IMR-90 (cell line): ENCODE measurements around the gene TMEM135. TPM values are rescaled to one million over a fixed set of nuclear protein-coding genes. Genes with fewer than 3 reads are reported as not detected.
A peak's percentile ranks its signal among the peaks of the same experiment; 100 is the strongest.

Experiments used
- ATAC-seq: fragments of 200-7000 bp; cut with Tn5 transposase; 2 replicates; pipeline ENCODE4 v1.9.1; 2020; ENCODE audit warnings: low read depth, mild to moderate bottlenecking, moderate library complexity
- BruUV-seq: library from RNA; stranded (reverse); fragments of 400-500 nt; replicated peaks from 2 replicates; lab custom pipeline; 2021; lab: Mats Ljungman, UMichigan
- CTCF ChIA-PET: fragments of 300-600 bp; formaldehyde crosslinking; extraction: SDS; loops from one replicate; lab custom pipeline; 2021; ENCODE audit warnings: antibody characterized with exemption; lab: Yijun Ruan, JAX
- POLR2A ChIA-PET: fragments of 300-600 bp; sonication (Branson Sonifier 250); formaldehyde crosslinking; loops from one replicate; lab custom pipeline; 2022; ENCODE audit warnings: antibody characterized with exemption; ENCODE audit not compliant: unreplicated experiment; lab: Charles Lee
- DNase-seq: peaks from one replicate; pipeline ENCODE4 v3.0.0; 2013
- H2AFZ ChIP-seq: replicated peaks from 2 replicates; pipeline ENCODE3; 2013; ENCODE audit warnings: low read length, mild to moderate bottlenecking; ENCODE audit not compliant: poor library complexity
- H2AK5ac ChIP-seq: 2 replicates; pipeline ENCODE4 v1.6.1; 2013; ENCODE audit warnings: low read depth, low read length, inconsistent platforms
- H2AK9ac ChIP-seq: replicated peaks from 2 replicates; pipeline ENCODE3; 2013; ENCODE audit warnings: mild to moderate bottlenecking, low read depth, low read length, moderate library complexity; ENCODE audit not compliant: poor library complexity
- H2BK120ac ChIP-seq: 2 replicates; pipeline ENCODE4 v1.6.1; 2013; ENCODE audit warnings: low read depth, low read length, inconsistent platforms
- H2BK15ac ChIP-seq: 3 replicates; pipeline ENCODE4 v1.6.1; 2013; ENCODE audit warnings: low read depth, low read length, inconsistent platforms
- H2BK20ac ChIP-seq: 2 replicates; pipeline ENCODE4 v1.6.1; 2013; ENCODE audit warnings: low read depth, mild to moderate bottlenecking, inconsistent platforms, low read length, moderate library complexity
- H2BK5ac ChIP-seq: 2 replicates; pipeline ENCODE4 v1.6.1; 2013; ENCODE audit warnings: mild to moderate bottlenecking, low read depth, low read length, inconsistent platforms; ENCODE audit not compliant: poor library complexity, severe bottlenecking
- H3K14ac ChIP-seq: replicated peaks from 2 replicates; pipeline ENCODE4 v1.6.1; 2013; ENCODE audit warnings: low read depth, low read length, inconsistent platforms
- H3K18ac ChIP-seq: 2 replicates; pipeline ENCODE4 v1.6.1; 2013; ENCODE audit warnings: low read depth, low read length, control low read depth
- H3K23ac ChIP-seq: 2 replicates; pipeline ENCODE4 v1.6.1; 2013; ENCODE audit warnings: low read depth, low read length, inconsistent platforms
- H3K27ac ChIP-seq: 2 replicates; pipeline ENCODE4 v1.5.1; 2013; ENCODE audit warnings: mild to moderate bottlenecking, control low read depth, low read length; ENCODE audit not compliant: insufficient read depth
- H3K27me3 ChIP-seq: 2 replicates; pipeline ENCODE4 v1.6.1; 2013; ENCODE audit warnings: low read length; ENCODE audit not compliant: control insufficient read depth, insufficient read depth
- H3K36me3 ChIP-seq: 2 replicates; pipeline ENCODE4 v1.6.1; 2013; ENCODE audit warnings: low read length, mixed read lengths; ENCODE audit not compliant: control insufficient read depth, insufficient read depth
- H3K4ac ChIP-seq: 2 replicates; pipeline ENCODE4 v1.6.1; 2013; ENCODE audit warnings: low read depth, low read length, inconsistent platforms
- H3K4me1 ChIP-seq: 2 replicates; pipeline ENCODE4 v1.6.1; 2013; ENCODE audit warnings: low read length, mixed read lengths; ENCODE audit not compliant: control insufficient read depth, insufficient read depth
- H3K4me2 ChIP-seq: 2 replicates; pipeline ENCODE4 v1.6.1; 2013; ENCODE audit warnings: low read depth, mild to moderate bottlenecking, control low read depth, low read length, moderate library complexity
- H3K4me3 ChIP-seq: 2 replicates; pipeline ENCODE4 v1.5.1; 2013; ENCODE audit warnings: low read depth, mild to moderate bottlenecking, control low read depth, low read length, moderate library complexity; ENCODE audit not compliant: insufficient read depth
- H3K56ac ChIP-seq: 2 replicates; pipeline ENCODE4 v1.6.1; 2013; ENCODE audit warnings: low read length, inconsistent platforms; ENCODE audit not compliant: insufficient read depth; ENCODE audit errors: extremely low read depth
- H3K79me1 ChIP-seq, 2 experiments: 2 replicates each; pipeline ENCODE4 v1.6.1; 2013; ENCODE audit warnings: low read length in 2 of 2, inconsistent platforms in 1 of 2, low read depth in 1 of 2
- H3K9ac ChIP-seq: 2 replicates; pipeline ENCODE4 v1.6.1; 2013; ENCODE audit warnings: low read depth, low read length, control low read depth
- H3K9me1 ChIP-seq: 2 replicates; pipeline ENCODE4 v1.6.1; 2013; ENCODE audit warnings: low read length, inconsistent platforms; ENCODE audit not compliant: insufficient read depth
- H3K9me3 ChIP-seq: 2 replicates; pipeline ENCODE4 v1.6.1; 2013; ENCODE audit warnings: low read length; ENCODE audit not compliant: control insufficient read depth, insufficient read depth
- H4K20me1 ChIP-seq: 2 replicates; pipeline ENCODE4 v1.6.1; 2013; ENCODE audit warnings: low read length, inconsistent platforms; ENCODE audit not compliant: insufficient read depth
- H4K5ac ChIP-seq: 2 replicates; pipeline ENCODE4 v1.6.1; 2013; ENCODE audit warnings: mild to moderate bottlenecking, low read depth, low read length, control low read depth
- H4K8ac ChIP-seq, 2 experiments: 2 replicates each; pipeline ENCODE4 v1.6.1; 2013; ENCODE audit warnings: low read depth in 2 of 2, low read length in 2 of 2, control low read depth in 1 of 2, inconsistent platforms in 1 of 2
- H4K91ac ChIP-seq: 2 replicates; pipeline ENCODE4 v1.6.1; 2013; ENCODE audit warnings: low read depth, low read length, inconsistent platforms; ENCODE audit not compliant: insufficient read depth
- CEBPB ChIP-seq: IDR thresholded peaks from 2 replicates; pipeline ENCODE4 v1.6.1; 2012; ENCODE audit warnings: low read depth, low read length, improper control_type of control experiment
- CHD1 ChIP-seq: IDR thresholded peaks from 2 replicates; pipeline ENCODE4 v1.6.1; 2012; ENCODE audit warnings: low read depth, low read length, improper control_type of control experiment
- WGBS, 2 experiments: methylation state at CpG; one replicate each; pipeline versions ENCODE4 v1.1.5 to v1.1.7; 2013; ENCODE audit warnings: missing lambda C conversion rate in 2 of 2; ENCODE audit not compliant: insufficient read length in 1 of 2; ENCODE audit errors: extremely low coverage in 2 of 2; 5-methylcytosine and 5-hydroxymethylcytosine counted together
- dilution Hi-C: fragments of 300-500 bp; cut with HindIII; formaldehyde crosslinking; loops from one replicate; pipeline ENCODE4 v1.14.3; 2018; ENCODE audit warnings: low sequenced_read_pairs; ENCODE audit not compliant: unreplicated experiment
- in situ Hi-C: fragments of 300-500 bp; cut with MboI; formaldehyde crosslinking; loops from 3 replicates; pipeline ENCODE4 v1.14.3; 2019; ENCODE audit warnings: low sequenced_read_pairs, inconsistent platforms, mixed read lengths
- intact Hi-C: fragments of 100-400 bp; cut with micrococcal nuclease; formaldehyde crosslinking; loops from 2 replicates; pipeline ENCODE4 v1.10.0; 2022
- polyA plus RNA-seq, 3 experiments: library from polyadenylated mRNA; depleted of rRNA; stranded (reverse); fragments of >200 nt; gene quantifications; 2 replicates each; pipeline ENCODE4 v1.2.3, GENCODE V29; 2012; ENCODE audit warnings: low replicate concordance in 1 of 3
- total RNA-seq: library from RNA; depleted of rRNA; stranded (reverse); fragments of >200 nt; gene quantifications from 2 replicates; pipeline ENCODE4 v1.2.3, GENCODE V29; 2012

Gene TMEM135
- total and polyA plus RNA-seq, 2 of the 4 experiments (the other 2 are of a cell fraction), result 3.9 to 5.9 TPM

GRCh38 chr11:87263264-87263838 lies 225.6 kb downstream of the TMEM135 start:
- 0 out of 2 replicates have a peak, but pooled peaks cover 2% of the 10 kb centered on the region for H3K4me1 ChIP-seq
- TF ChIP-seq CEBPB (peak; percentile 43), CHD1 (no peak)
- in situ Hi-C loops, result no loop called here
- no peak overlapping the region for H3K4me2 ChIP-seq
- H3K4me3 ChIP-seq, result no peak overlapping the region
- ATAC-seq (no peak), DNase-seq (no peak)
- ChIA-PET CTCF (interaction anchor here (0.5 kb wide), 1 partner anchor 102 kb away, joined by 3 read pairs; no protein-coding TSS in a partner anchor), POLR2A (interaction anchor here (0.6 kb wide), 1 partner anchor 321 kb away, joined by 3 read pairs; no protein-coding TSS in a partner anchor)
- no peak overlapping the region for H4K5ac ChIP-seq
- H3K14ac ChIP-seq, result no peak overlapping the region
- H4K20me1 ChIP-seq, result no peaks in the 10 kb centered on the region
- no peak overlapping the region for H2AK9ac ChIP-seq
- no peak overlapping the region for H2BK20ac ChIP-seq
- H3K27me3 ChIP-seq, result no peaks in the 10 kb centered on the region
- no peak overlapping the region for H3K4ac ChIP-seq
- H3K36me3 ChIP-seq, result no peaks in the 10 kb centered on the region
- dilution Hi-C loops, result no loop called here
- no peak overlapping the region for H2AK5ac ChIP-seq
- no peak overlapping the region for H3K56ac ChIP-seq
- WGBS, 2 experiments, result no CpG with 5 or more reads among the region's 2 CpGs
- H3K9me1 ChIP-seq, result 0 out of 2 replicates have a peak, but pooled peaks cover 3% of the 10 kb centered on the region
- no peak overlapping the region for H3K27ac ChIP-seq
- H4K8ac ChIP-seq, result no peak overlapping the region
- H4K91ac ChIP-seq, result no peak overlapping the region
- peaks cover 0 to 4% of the 10 kb centered on the region in 2 experiments; a peak in 1 of 4 replicates for H3K79me1 ChIP-seq
- peak overlapping the region; percentile 46 for H2BK5ac ChIP-seq
- intact Hi-C loops, result no loop called here
- H3K18ac ChIP-seq, result no peak overlapping the region
- H3K9ac ChIP-seq, result no peak overlapping the region
- H3K9me3 ChIP-seq, result no peaks in the 10 kb centered on the region
- H2AFZ ChIP-seq, result no peak overlapping the region
- H2BK120ac ChIP-seq, result no peak overlapping the region
- no peak overlapping the region for H2BK15ac ChIP-seq
- no TSS peak for BruUV-seq
- no peak overlapping the region for H3K23ac ChIP-seq
